ENCODE results near the gene EGR2.

GRCh38 chr10:62817121-62817765 is 1.1 kb upstream of the EGR2 start:
- no peak for TF ChIP-seq CTCF (IDR thresholded peaks at IDR 0.05)
- no peak for TF ChIP-seq POLR2A (IDR thresholded peaks at IDR 0.05)

Data from adrenal gland (tissue), 5 donors.